Retinal pigment epithelial cell (primary cell): ENCODE measurements around the gene SMURF1.

Source experiments
- DNase-seq: peaks from one replicate; pipeline ENCODE4 v3.0.0-alpha.2; 2010; ENCODE audit warnings: low read depth
- H3K4me3 ChIP-seq: 2 replicates; pipeline ENCODE4 v1.5.1; 2011; ENCODE audit warnings: mild to moderate bottlenecking, low read length, control low read depth, moderate library complexity
- TF ChIP-seq, protein P1 (sequence below): conservative IDR thresholded peaks from 2 replicates; pipeline ENCODE4 v1.5.1; 2011; ENCODE audit warnings: low read depth, low read length, control low read depth, inconsistent platforms

SMURF1 gene

DNA sequence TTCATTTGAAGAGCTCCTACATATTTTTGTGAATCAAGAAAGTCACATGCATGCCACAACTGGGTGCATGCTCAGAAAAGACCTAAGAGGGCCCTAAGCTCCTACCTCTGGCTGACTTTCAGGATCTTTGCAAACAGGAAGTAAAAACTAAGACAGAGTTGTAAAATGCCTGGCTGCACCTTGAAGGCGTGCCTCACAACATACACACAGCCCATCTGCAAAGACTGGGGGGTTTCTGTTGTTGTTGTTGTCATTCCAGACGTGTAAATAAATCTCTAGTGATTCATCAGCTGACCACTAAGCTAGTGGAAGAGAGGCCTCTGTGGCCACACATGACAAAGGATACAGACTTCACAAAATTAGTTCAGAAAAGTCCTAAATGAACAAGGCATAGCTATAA, 31.8 kb downstream of the SMURF1 start:
- H3K4me3 ChIP-seq = no peak overlapping the region
- no peak for DNase-seq

DNA sequence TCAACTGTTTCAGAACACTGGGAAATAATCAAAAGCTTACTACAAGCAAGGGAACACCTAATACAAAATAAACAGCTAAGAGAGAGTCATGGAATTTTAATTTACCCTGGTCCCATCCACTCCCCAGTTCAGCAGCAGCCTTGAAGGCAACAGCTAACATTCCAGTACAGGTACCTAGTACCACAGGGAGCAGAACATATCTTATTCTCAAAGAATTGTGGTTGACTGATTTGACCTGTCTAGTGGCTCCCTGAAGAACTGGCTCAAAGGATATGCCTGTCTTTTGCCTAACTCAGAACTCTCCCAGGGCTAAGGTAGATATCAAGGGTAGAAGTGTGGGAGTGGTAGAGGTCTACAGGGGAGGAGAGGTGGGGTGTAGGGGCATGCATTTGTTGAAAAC, 32.3 kb downstream of the SMURF1 start:
- DNase-seq = no peak
- H3K4me3 ChIP-seq = no peak overlapping the region
- TF ChIP-seq, protein P1, sequence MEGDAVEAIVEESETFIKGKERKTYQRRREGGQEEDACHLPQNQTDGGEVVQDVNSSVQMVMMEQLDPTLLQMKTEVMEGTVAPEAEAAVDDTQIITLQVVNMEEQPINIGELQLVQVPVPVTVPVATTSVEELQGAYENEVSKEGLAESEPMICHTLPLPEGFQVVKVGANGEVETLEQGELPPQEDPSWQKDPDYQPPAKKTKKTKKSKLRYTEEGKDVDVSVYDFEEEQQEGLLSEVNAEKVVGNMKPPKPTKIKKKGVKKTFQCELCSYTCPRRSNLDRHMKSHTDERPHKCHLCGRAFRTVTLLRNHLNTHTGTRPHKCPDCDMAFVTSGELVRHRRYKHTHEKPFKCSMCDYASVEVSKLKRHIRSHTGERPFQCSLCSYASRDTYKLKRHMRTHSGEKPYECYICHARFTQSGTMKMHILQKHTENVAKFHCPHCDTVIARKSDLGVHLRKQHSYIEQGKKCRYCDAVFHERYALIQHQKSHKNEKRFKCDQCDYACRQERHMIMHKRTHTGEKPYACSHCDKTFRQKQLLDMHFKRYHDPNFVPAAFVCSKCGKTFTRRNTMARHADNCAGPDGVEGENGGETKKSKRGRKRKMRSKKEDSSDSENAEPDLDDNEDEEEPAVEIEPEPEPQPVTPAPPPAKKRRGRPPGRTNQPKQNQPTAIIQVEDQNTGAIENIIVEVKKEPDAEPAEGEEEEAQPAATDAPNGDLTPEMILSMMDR = no peak

More for the DNA sequence above, 31.8 kb downstream of the SMURF1 start:
- TF ChIP-seq, protein P1 = no peak

DNA sequence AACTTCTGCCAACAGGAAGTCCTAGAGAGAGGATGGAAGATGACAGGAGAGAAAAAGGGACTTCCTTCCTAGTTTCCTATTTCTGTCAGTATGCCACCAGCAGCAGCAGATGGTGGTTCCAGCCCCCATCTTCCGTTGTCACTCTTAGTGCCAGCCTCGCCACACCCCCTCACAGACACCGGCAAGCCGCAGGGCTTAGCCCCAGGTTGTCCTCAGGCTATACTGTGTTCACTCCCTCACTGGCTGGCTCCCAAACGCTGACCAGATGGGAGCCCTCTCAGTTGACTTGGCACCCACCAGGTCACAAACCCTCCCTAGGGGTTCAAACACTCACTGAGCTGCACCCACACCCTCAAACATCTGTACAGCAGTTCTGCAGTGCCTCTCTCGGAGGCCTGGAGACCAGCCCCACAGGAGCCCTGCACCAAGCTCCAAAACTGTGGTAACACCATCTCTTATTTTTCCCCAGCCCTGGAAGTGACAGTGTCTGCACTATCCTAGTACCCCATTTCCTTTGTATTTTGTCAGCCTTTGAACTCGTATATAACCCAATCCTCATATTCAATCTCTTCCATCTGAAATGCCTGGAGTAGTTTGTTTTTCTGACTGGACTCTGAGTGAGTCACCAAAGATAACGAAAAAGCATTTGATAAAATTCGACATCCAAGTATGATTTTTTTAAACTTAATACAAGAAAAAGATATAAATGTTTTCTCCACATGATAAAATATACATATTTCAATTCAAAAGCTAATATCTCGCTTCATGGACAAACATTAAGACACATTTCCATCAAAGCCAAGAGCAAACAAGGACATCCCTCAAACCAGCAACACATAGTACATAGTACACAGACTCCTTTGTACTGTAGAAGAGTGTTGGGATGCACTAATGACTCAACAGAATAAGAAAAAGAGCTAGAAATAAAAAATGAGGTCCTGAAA, 34.5 kb downstream of the SMURF1 start:
- TF ChIP-seq, protein P1 = no peak
- DNase-seq = no peak
- H3K4me3 ChIP-seq = no peak overlapping the region

DNA sequence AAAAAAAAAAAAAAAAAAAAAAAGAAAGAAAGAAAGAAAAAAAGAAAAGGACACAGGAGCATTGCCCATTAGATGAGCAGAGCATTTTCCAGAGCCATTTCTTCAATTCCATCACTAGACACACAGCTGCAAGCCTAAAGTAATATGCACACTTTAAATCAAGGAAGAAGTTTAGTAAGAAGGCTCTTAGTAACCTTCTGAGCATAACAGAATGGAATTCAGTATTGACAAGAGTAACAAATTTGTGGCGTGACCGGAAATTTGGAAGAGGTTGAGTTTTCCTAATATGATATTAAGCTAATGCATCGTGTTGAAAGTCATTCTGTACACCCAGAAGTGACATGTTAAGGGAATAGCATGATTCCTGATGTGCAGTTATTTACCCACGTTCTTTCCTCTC, 35.3 kb downstream of the SMURF1 start:
- DNase-seq = no peak
- H3K4me3 ChIP-seq = no peak overlapping the region
- TF ChIP-seq, protein P1 = no peak

DNA sequence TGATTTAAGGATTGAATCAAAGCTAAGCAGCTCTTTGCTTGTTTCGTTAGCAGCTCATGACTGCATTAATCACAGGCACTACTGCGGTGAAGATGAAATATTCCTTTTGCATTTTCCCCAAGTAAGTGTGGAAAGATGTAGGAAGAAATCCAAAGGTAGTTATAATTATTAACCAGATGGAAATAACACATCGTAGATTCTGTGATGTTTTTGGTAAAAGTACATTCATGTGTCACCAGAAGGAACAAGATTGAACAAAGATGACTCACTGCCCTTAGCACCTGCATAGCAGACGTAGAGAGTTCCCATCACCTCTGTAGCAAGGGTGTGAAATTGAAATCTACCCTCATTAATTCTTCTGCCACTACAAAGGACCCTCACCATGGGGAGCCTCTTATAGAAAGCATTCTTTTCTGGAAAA, 37.1 kb downstream of the SMURF1 start:
- no peak overlapping the region for H3K4me3 ChIP-seq
- no peak for DNase-seq
- TF ChIP-seq, protein P1 = no peak

DNA sequence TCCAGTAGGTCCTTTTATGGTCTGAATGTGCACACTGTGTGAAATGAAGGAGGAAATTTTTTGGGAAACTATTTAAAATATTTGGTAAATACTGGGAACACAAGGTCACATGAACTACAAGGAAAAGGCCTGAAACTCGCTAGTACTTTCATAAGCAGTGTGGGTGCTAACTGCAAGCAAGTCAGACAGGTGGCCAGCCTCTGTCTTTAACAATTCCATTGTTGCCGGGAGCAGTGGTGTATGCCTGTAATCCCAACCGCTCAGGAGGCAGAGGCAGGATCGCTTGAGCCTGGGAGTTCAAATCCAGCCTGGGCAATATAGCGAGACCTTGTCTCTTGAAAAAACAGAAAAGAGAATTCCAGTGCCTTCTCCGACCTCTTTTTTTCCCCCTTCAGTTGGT, 37.5 kb downstream of the SMURF1 start:
- DNase-seq = no peak
- H3K4me3 ChIP-seq = no peak overlapping the region
- TF ChIP-seq, protein P1 = no peak

DNA sequence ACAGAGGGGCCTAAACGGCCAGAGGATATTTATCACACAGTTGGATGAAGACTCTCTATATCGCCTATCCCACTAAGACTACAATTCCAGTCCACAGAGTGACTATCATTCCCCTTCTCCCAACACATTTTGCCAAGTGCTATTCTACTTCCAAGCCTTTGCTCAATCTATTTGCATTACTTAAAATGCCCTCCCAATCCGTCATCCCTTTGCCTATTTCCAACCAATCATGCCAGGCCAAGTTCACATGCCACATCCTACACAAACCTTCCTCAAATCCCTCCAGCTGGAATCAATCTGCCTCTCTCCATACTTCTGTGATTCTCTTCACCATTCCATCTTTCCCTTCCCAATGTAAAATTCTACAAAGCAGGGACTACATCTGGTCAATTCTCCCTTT, 38.2 kb downstream of the SMURF1 start:
- H3K4me3 ChIP-seq = no peak overlapping the region
- TF ChIP-seq, protein P1 = no peak
- DNase-seq = no peak
